ENCODE results near the gene CHCHD1. TPM values are rescaled to one million over a fixed set of nuclear protein-coding genes. Genes with fewer than 3 reads are reported as not detected.
A peak's percentile ranks its signal among the peaks of the same experiment; 100 is the strongest.

CHCHD1 gene
- total RNA-seq, 2 donors from 2014 or later = 6.6 to 7.6 TPM

DNA sequence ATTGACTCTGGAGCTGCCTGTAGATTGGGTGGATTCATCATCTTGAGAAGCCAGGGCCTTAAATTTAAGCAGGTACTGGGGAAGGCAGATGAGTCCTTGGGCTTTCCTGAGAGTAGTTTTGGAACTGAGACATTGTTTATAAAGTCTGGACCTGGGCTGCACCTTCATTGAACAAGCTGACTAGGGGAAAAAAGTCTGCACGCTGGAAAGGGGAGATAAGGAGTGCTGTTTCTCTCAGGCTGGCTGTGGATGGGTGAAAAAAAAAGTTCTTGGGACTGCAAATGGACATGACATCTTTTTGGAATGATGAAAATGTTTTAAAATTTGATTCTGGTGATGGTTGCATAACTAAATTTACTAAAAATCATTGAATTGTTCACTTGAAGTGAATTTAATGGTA lies 25.7 kb upstream of the CHCHD1 start:
- no peak for DNase-seq
- H3K36me3 Mint-ChIP-seq (ENCODE audit: low read depth) = peaks cover 9% of the 10 kb centered on the region

DNA sequence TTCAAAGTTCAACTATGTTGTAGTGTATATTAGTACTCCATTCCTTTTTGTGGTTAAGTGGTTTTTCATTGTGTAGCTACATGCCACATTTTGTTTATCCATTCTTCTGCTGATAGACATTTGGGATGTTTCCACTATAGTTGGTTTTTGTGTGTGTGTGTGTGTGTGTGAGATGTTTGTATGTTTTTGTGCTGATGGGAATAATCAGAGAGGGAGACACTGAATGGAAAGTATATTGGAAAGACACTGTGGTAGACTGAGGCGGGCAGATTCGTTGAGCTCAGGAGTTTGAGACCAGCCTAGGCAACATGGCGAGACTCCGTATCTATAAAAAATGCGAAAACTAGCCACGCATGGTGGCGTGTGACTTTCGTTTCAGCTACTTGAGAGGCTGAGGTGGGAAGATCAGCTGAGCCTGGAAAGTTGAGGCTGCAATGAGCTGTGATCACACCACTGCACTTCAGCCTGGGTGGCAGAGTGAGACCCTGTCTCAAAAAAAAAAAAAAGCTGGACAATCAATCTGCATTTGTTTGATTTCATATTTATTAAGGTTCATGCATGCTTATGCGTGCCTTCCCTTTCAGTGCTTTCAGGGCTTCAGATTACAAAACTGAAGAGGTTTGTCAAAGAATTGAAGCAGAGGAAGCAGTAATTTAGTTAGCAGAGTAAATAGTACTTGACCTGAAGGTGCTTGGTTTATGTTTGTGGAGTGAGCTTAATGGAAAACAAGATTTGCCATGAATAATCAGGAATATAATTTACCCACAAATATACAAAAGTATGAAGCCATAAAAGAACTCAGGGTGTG lies 22.9 kb upstream of the CHCHD1 start:
- no peaks in the 10 kb centered on the region for H3K9me3 ChIP-seq (ENCODE audit: control insufficient read depth, low read length, poor library complexity, severe bottlenecking)
- peaks cover 44% of the 10 kb centered on the region for H3K4me1 Mint-ChIP-seq
- ATAC-seq (no peak), DNase-seq (no peak)
- peak overlapping the region; percentile 78 for H3K4me3 Mint-ChIP-seq
- H3K27me3 Mint-ChIP-seq = no peaks in the 10 kb centered on the region
- H3K36me3 Mint-ChIP-seq (ENCODE audit: low read depth) = peaks cover 15% of the 10 kb centered on the region
- peak overlapping the region; percentile 91 for H3K27ac Mint-ChIP-seq

More for the DNA sequence above, 25.7 kb upstream of the CHCHD1 start:
- no peak for ATAC-seq
- no peaks in the 10 kb centered on the region for H3K9me3 ChIP-seq (ENCODE audit: control insufficient read depth, low read length, poor library complexity, severe bottlenecking)
- Mint-ChIP-seq H3K4me3 (no peak overlapping the region), H3K27me3 (no peaks in the 10 kb centered on the region), H3K4me1 (peaks cover 30% of the 10 kb centered on the region), H3K27ac (peak overlapping the region; percentile 16)

DNA sequence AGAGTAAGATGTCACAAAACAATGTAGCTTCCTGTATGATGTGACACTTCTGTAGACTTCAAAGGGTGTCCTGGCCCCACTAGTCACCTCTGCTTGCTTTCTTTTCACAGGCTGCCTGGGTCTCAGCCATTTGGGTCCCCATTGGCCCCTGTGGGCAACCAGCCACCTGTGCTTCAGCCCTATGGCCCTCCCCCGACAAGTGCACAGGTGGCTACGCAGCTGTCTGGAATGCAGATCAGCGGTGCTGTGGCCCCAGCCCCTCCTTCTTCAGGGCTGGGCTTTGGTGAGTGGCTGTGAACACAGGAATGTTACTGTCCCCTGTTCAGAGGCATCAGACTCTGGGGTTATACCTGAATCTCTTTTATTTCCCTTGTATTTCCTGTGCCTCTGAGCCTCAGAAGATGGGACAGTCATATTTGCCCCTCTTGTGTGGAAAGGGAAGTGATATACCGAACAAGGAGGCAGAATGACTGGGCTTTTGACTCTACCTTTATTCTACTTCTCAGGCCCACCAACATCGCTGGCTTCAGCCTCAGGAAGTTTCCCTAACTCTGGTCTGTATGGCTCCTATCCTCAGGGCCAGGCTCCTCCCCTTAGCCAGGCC lies 22.2 kb upstream of the CHCHD1 start:
- peaks cover 15% of the 10 kb centered on the region for H3K36me3 Mint-ChIP-seq (ENCODE audit: low read depth)
- DNase-seq = peak in 1 of 3 donors; percentile 25
- H3K27me3 Mint-ChIP-seq = no peaks in the 10 kb centered on the region
- peak overlapping the region; percentile 91 for H3K27ac Mint-ChIP-seq
- H3K4me1 Mint-ChIP-seq = peaks cover 44% of the 10 kb centered on the region
- no peaks in the 10 kb centered on the region for H3K9me3 ChIP-seq (ENCODE audit: control insufficient read depth, low read length, poor library complexity, severe bottlenecking)
- H3K4me3 Mint-ChIP-seq = no peak overlapping the region
- peak; percentile 85 for ATAC-seq

DNA sequence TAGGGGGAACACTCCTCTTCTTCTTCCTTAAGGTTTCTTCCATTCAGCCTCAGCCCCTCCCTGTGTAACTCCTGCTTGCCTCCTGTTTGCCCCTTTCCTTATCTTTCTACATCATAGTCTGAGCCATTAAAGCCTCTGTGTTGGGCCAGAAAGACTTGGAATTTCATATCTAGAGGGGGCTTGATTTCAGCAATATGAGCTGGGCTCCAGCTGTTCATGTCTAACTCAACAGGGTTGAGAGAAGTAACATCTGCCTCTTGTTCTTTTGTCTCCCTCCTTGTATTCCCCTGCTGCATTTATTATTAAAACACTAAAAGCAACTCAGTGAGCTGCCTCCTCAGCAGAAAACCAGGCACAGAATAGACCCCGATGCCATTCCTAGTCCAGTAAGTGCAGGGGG lies 20.1 kb upstream of the CHCHD1 start:
- Mint-ChIP-seq H3K36me3 (ENCODE audit: low read depth) (peaks cover 27% of the 10 kb centered on the region), H3K27me3 (no peaks in the 10 kb centered on the region)
- ATAC-seq = no peak

DNA sequence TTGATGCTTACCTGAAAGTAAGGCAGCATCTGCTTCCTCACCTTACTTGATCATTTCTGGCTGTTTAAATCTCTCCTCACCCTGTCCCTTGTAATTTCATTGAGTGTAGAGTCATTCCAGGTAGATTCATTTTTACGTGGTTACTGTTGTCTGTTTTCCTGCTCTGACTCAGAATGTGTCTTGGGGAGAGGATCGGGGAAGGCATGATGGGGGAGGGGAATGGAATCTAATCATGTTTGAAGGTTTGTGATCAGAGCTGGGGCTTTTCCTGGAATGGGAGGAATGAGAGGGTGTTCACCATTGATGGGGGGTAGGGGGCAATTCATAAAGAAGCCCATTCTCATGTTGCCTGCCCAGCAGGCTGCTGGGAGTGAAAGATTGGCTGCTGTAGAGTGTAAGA lies 18.9 kb upstream of the CHCHD1 start:
- ATAC-seq = no peak
- no peak overlapping the region for H3K4me3 Mint-ChIP-seq

More for the DNA sequence above, 20.1 kb upstream of the CHCHD1 start:
- DNase-seq = no peak
- Mint-ChIP-seq H3K4me3 (no peak overlapping the region), H3K27ac (peak overlapping the region; percentile 89), H3K4me1 (peaks cover 46% of the 10 kb centered on the region)
- H3K9me3 ChIP-seq (ENCODE audit: control insufficient read depth, low read length, poor library complexity, severe bottlenecking) = no peaks in the 10 kb centered on the region

DNA sequence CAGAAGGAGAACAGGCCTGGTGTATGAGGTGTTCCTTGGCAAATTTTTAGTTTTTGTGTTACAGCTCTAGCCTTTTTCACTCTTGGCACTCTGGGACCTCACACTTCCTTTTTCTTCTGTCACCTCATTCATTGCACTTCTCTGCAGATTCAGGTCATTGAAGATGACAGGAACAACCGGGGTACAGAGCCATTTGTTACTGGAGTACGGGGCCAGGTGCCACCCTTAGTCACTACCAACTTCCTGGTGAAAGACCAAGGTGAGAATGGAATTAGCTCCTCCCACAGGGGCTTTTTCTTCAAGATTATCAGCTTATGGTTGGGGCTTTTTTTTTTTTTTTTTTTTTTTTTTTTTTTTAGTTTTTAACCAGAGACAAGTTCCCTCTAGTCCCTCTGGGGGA lies 18.5 kb upstream of the CHCHD1 start:
- Mint-ChIP-seq H3K27ac (peak overlapping the region; percentile 89), H3K4me1 (peaks cover 42% of the 10 kb centered on the region), H3K4me3 (no peak overlapping the region), H3K27me3 (no peaks in the 10 kb centered on the region), H3K36me3 (ENCODE audit: low read depth) (peaks cover 29% of the 10 kb centered on the region)
- DNase-seq = no peak
- no peaks in the 10 kb centered on the region for H3K9me3 ChIP-seq (ENCODE audit: control insufficient read depth, low read length, poor library complexity, severe bottlenecking)
- ATAC-seq = peak; percentile 59

More for the DNA sequence above, 18.9 kb upstream of the CHCHD1 start:
- no peaks in the 10 kb centered on the region for H3K27me3 Mint-ChIP-seq
- peak overlapping the region; percentile 89 for H3K27ac Mint-ChIP-seq
- peaks cover 43% of the 10 kb centered on the region for H3K4me1 Mint-ChIP-seq
- peaks cover 29% of the 10 kb centered on the region for H3K36me3 Mint-ChIP-seq (ENCODE audit: low read depth)
- no peaks in the 10 kb centered on the region for H3K9me3 ChIP-seq (ENCODE audit: control insufficient read depth, low read length, poor library complexity, severe bottlenecking)
- DNase-seq = no peak

DNA sequence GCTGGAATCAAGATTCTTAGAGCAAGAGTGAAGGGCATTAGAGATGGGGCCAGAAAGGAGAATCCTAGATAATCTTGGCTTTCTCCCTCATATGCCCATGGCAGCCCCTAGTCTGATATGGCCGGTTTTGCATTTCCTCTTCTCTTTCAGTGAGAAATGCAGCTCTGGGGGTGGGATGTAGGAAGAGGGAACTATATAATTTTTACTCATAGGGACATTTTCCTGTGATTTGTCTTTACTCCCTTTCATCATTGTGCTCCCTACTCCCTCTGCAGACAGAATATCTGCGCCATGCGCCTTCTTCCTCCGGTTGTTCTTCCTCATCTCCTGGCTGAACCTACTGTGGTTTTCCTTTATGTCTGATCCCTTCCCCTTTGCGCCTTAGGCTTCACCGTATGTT lies 16.8 kb upstream of the CHCHD1 start:
- DNase-seq = no peak
- H3K27me3 Mint-ChIP-seq = no peaks in the 10 kb centered on the region
- no peak for ATAC-seq
- H3K4me1 Mint-ChIP-seq = peaks cover 43% of the 10 kb centered on the region
- H3K4me3 Mint-ChIP-seq = no peak overlapping the region
- H3K36me3 Mint-ChIP-seq (ENCODE audit: low read depth) = peaks cover 33% of the 10 kb centered on the region
- H3K27ac Mint-ChIP-seq = no peak overlapping the region
- H3K9me3 ChIP-seq (ENCODE audit: control insufficient read depth, low read length, poor library complexity, severe bottlenecking) = no peaks in the 10 kb centered on the region

DNA sequence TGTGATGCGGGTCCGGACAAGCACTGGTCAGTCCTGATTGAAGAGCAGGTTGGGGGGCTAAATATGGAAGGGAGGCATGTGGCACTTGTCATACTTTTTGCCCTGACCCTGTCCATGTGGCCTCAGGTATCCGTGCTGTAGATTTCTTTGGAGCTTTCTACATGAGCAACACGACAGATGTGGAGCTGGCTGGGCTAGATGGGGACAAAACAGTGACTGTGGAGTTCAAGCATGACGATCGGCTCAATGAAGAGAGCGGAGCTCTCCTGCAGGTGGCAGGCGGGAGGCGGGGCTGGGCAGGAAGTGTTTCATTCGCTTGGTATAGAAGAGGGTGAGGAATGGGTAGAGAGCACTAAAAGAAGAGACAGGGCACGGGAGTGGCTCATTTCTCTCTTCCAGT lies 13.0 kb upstream of the CHCHD1 start:
- no peaks in the 10 kb centered on the region for H3K9me3 ChIP-seq (ENCODE audit: control insufficient read depth, low read length, poor library complexity, severe bottlenecking)
- peaks cover 25% of the 10 kb centered on the region for H3K36me3 Mint-ChIP-seq (ENCODE audit: low read depth)
- peak; percentile 49 to 62 (median 51) for DNase-seq
- peaks cover 37% of the 10 kb centered on the region for H3K4me1 Mint-ChIP-seq
- H3K27me3 Mint-ChIP-seq = no peaks in the 10 kb centered on the region
- H3K27ac Mint-ChIP-seq = peak overlapping the region; percentile 74
- peak overlapping the region; percentile 56 for H3K4me3 Mint-ChIP-seq
- peak; percentile 50 for ATAC-seq

DNA sequence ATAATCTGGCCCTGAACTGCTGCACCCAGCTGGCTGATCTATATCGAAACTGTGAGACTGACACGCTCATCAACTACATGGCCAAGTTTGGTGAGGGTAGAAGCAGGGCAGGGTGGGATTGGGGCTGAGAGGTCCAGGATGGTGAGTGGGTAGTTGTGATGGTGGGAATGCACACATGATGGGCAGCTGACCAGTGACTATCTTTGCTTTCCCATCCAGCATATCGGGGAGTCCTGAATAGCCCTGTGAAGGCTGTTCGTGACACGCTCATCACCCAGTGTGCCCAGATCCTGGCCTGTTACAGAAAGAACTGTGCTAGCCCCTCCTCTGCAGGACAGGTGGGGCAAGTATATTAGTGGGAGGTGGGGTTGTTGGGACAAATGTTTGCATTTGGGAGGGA lies 12.5 kb upstream of the CHCHD1 start:
- H3K4me3 Mint-ChIP-seq = peak overlapping the region; percentile 56
- DNase-seq (no peak), ATAC-seq (no peak)
- H3K4me1 Mint-ChIP-seq = peaks cover 41% of the 10 kb centered on the region
- no peaks in the 10 kb centered on the region for H3K9me3 ChIP-seq (ENCODE audit: control insufficient read depth, low read length, poor library complexity, severe bottlenecking)
- H3K27me3 Mint-ChIP-seq = no peaks in the 10 kb centered on the region
- peaks cover 25% of the 10 kb centered on the region for H3K36me3 Mint-ChIP-seq (ENCODE audit: low read depth)
- peak overlapping the region; percentile 74 for H3K27ac Mint-ChIP-seq

DNA sequence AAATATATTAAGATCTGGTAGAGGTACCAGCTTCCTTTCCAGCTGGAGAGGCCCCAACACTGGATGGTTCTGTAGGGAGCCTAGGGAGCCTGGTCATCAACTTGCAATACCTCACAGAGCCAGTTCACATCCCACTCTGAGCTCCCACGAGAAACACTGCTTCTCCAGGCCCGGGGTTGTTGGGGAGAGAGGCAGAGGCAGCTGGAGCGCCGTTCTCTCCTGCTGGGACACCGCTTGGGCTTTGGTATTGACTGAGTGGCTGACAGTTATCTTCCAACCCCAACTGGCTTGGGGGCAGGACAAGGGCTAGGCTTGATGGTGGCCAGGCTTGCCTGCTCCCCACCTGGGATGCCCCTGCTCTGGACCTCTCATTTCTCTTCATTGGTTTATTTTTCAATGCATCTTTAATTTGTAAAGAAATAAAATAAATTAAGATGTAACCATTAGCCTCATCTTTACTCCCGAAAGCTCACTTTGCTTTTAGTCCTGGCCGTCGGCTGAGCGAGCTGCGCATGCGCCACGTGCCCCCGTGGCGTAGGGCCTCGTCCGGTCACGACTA lies 10.0 kb upstream of the CHCHD1 start:
- Mint-ChIP-seq H3K4me1 (peaks cover 45% of the 10 kb centered on the region), H3K36me3 (ENCODE audit: low read depth) (peaks cover 10% of the 10 kb centered on the region), H3K27me3 (no peaks in the 10 kb centered on the region), H3K4me3 (peak overlapping the region; percentile 96), H3K27ac (peak overlapping the region; percentile 85)
- no peaks in the 10 kb centered on the region for H3K9me3 ChIP-seq (ENCODE audit: control insufficient read depth, low read length, poor library complexity, severe bottlenecking)
- peak; percentile 51 for ATAC-seq
- DNase-seq = peak in 2 of 3 donors; percentile 66 to 74

DNA sequence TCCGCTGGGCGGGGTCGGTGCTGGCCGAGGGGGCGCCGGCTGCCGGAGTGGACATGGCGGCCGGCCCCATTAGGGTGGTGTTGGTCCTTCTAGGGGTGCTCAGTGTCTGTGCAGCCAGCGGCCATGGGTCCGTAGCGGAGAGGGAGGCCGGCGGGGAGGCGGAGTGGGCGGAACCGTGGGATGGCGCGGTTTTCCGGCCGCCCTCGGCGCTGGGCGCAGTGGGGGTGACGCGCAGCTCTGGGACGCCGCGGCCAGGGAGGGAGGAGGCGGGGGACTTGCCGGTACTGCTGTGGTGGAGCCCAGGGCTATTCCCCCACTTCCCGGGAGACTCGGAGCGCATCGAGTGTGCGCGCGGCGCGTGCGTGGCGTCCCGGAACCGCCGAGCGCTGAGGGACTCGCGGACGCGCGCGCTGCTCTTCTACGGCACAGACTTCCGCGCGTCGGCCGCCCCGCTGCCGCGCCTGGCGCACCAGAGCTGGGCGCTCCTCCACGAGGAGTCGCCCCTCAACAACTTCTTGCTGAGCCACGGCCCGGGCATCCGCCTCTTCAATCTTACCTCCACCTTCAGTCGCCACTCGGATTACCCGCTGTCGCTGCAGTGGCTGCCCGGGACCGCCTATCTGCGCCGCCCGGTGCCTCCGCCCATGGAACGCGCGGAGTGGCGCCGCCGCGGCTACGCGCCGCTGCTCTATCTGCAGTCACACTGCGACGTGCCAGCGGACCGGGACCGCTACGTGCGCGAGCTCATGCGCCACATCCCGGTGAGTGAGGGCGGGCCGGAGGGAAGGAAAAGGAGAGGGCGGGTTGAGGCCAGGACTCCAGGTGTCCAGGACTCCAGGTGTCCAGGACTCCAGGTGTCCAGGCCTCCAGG lies 9.3 kb upstream of the CHCHD1 start:
- Mint-ChIP-seq H3K36me3 (ENCODE audit: low read depth) (peaks cover 10% of the 10 kb centered on the region), H3K27ac (peak overlapping the region; percentile 85), H3K27me3 (no peaks in the 10 kb centered on the region), H3K4me3 (peak overlapping the region; percentile 96), H3K4me1 (peaks cover 47% of the 10 kb centered on the region)
- ATAC-seq (peak; percentile 75), DNase-seq (peak; percentile 69 to 78 (median 77))
- H3K9me3 ChIP-seq (ENCODE audit: control insufficient read depth, low read length, poor library complexity, severe bottlenecking) = no peaks in the 10 kb centered on the region

DNA sequence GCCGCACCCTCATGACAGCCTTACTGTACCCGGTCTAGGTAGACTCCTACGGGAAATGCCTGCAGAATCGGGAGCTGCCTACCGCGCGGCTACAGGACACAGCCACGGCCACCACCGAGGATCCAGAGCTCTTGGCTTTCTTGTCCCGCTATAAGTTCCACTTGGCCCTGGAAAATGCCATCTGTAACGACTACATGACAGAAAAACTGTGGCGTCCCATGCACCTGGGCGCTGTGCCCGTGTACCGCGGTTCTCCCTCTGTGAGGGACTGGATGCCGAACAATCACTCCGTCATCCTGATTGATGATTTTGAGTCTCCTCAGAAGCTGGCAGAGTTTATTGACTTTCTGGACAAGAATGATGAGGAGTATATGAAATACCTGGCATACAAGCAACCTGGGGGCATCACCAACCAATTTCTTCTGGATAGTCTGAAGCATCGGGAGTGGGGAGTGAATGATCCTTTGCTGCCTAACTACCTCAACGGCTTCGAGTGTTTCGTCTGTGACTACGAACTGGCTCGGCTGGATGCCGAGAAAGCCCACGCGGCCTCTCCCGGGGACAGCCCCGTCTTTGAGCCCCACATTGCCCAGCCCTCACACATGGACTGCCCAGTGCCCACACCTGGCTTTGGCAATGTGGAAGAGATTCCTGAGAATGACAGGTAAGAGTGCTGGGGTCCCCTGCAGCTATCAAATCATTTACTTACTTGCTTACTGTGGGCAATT lies 8.5 kb upstream of the CHCHD1 start:
- H3K27me3 Mint-ChIP-seq = no peaks in the 10 kb centered on the region
- H3K36me3 Mint-ChIP-seq (ENCODE audit: low read depth) = peaks cover 8% of the 10 kb centered on the region
- no peaks in the 10 kb centered on the region for H3K9me3 ChIP-seq (ENCODE audit: control insufficient read depth, low read length, poor library complexity, severe bottlenecking)
- ATAC-seq (peak; percentile 4), DNase-seq (no peak)
- peaks cover 47% of the 10 kb centered on the region for H3K4me1 Mint-ChIP-seq
- peak overlapping the region; percentile 85 for H3K27ac Mint-ChIP-seq
- peak overlapping the region; percentile 96 for H3K4me3 Mint-ChIP-seq
